ENCODE measurements around the gene LCP2.

LCP2 gene

GRCh38 chr5:170223360-170223759 lies 74.2 kb downstream of the LCP2 start:
- ChIA-PET CTCF (interaction anchor here (0.6 kb wide), 1 partner anchor 581 kb away, joined by 3 read pairs; no protein-coding TSS in a partner anchor), POLR2A (ENCODE audit: low non-redundant PET) (no interaction called here)
- no peak for TF ChIP-seq CTCF (conservative IDR thresholded peaks at IDR 0.05; ENCODE audit: low read depth)
- no peak overlapping the region for H3K27ac ChIP-seq
- DNase-seq (ENCODE audit: low spot score): no peak

DNA sequence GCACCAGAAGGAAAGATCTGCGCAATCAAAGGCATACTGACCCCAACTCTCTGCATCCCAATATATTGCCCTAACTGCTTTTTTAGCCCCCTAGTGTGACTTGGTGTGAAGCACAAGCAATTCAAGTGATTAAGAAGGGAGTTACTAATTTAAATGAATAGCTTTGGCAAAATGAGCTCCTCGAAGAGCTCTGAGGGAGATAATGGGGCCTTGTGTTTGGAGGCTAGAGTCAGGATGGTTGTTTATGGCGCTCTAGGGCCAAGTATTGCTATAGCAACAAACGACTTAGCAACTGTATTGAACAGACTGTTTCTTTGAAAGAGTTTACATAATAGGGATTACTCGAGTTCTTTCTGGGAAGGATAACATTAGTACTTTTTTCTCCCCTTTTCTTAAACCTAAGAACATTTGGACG lies 76.2 kb downstream of the LCP2 start:
- no peak overlapping the region for H3K27ac ChIP-seq
- POLR2A ChIA-PET (ENCODE audit: low non-redundant PET): no interaction called here
- no peak for TF ChIP-seq CTCF (conservative IDR thresholded peaks at IDR 0.05; ENCODE audit: low read depth)
- CTCF ChIA-PET: interaction anchor here (0.5 to 0.8 kb wide), 2 partner anchors 38 to 272 kb away, joined by 3 to 4 read pairs; no protein-coding TSS in a partner anchor
- no peak for DNase-seq (ENCODE audit: low spot score)

GRCh38 chr5:170220191-170220590 lies 77.4 kb downstream of the LCP2 start:
- no peak for DNase-seq (ENCODE audit: low spot score)
- CTCF ChIA-PET: interaction anchor here (1.4 kb wide), 1 partner anchor 120 kb away, joined by 4 read pairs; no protein-coding TSS in a partner anchor
- no peak for TF ChIP-seq CTCF (conservative IDR thresholded peaks at IDR 0.05; ENCODE audit: low read depth)
- POLR2A ChIA-PET (ENCODE audit: low non-redundant PET): interaction anchor here (0.6 kb wide), 1 partner anchor 249 kb away, joined by 3 read pairs; no protein-coding TSS in a partner anchor
- no peak overlapping the region for H3K27ac ChIP-seq

DNA sequence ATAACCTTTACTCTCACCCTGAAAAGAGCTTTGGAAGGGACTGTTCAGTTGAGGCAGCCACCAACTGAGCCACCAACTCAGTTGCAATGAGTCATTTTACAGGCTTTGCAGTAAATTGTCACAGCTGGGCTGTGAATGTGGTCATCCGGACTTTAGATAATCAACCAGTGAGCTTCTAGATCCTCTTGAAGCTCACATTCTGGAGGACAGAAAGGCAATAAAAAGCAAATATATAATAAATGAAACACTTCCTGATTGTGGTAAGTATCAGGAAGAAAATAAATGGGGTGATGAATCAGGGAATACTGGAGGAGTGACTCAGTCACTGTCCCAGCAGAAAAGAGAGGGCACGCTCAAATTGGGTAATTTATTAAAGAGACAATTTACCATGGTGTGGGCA lies 78.0 kb downstream of the LCP2 start:
- CTCF ChIA-PET: interaction anchor here (1.4 kb wide), 1 partner anchor 120 kb away, joined by 4 read pairs; no protein-coding TSS in a partner anchor
- no peak overlapping the region for H3K27ac ChIP-seq
- POLR2A ChIA-PET (ENCODE audit: low non-redundant PET): interaction anchor here (0.6 kb wide), 1 partner anchor 249 kb away, joined by 3 read pairs; no protein-coding TSS in a partner anchor
- no peak for TF ChIP-seq CTCF (conservative IDR thresholded peaks at IDR 0.05; ENCODE audit: low read depth)
- peak; percentile 78 for DNase-seq (ENCODE audit: low spot score)

GRCh38 chr5:170218726-170219125 lies 78.9 kb downstream of the LCP2 start:
- TF ChIP-seq CTCF (conservative IDR thresholded peaks at IDR 0.05; ENCODE audit: low read depth): no peak
- H3K27ac ChIP-seq: no peak overlapping the region
- POLR2A ChIA-PET (ENCODE audit: low non-redundant PET): no interaction called here
- no peak for DNase-seq (ENCODE audit: low spot score)
- CTCF ChIA-PET: interaction anchor here (1.4 to 3.4 kb wide), 2 partner anchors 118 to 119 kb away, joined by 4 to 25 read pairs; no protein-coding TSS in a partner anchor

DNA sequence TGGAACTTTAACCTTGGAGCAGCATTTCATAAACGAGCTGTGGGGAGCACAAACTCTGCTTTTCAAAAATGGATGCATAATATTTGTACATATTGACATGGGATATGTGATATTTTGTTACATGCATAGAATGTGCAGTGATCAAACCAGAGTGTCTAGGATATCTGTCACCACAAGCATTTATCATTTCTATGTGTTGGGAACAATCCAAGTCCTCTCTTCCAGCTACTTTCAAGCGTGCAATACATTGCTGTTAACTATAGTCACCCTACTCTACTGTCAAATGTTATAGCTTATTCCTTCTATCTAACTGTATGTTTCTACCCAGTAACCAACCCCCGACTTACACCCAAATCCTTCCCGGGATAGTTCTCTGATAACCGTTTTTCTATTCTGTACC lies 79.7 kb downstream of the LCP2 start:
- H3K27ac ChIP-seq: no peak overlapping the region
- POLR2A ChIA-PET (ENCODE audit: low non-redundant PET): no interaction called here
- no peak for DNase-seq (ENCODE audit: low spot score)
- TF ChIP-seq CTCF (conservative IDR thresholded peaks at IDR 0.05; ENCODE audit: low read depth): no peak
- CTCF ChIA-PET: interaction anchor here (0.6 to 3.4 kb wide), 4 partner anchors 8 to 260 kb away, joined by 3 to 25 read pairs (median 5); no protein-coding TSS in a partner anchor

All from RWPE1 (cell line).